H9 (cell line): ENCODE measurements around the gene FOLR1. TPM values are rescaled to one million over a fixed set of nuclear protein-coding genes. Genes with fewer than 3 reads are reported as not detected.

Source experiments
- DNase-seq: peaks from one replicate; pipeline ENCODE4 v3.0.0-alpha.2; 2017
- H2AFZ ChIP-seq: one replicate; pipeline ENCODE4 v1.6.1; 2013; ENCODE audit warnings: mild to moderate bottlenecking, low read length, control low read depth, moderate library complexity
- H2AK5ac ChIP-seq: 2 replicates; pipeline ENCODE4 v1.6.1; 2013; ENCODE audit warnings: low read length, control low read depth, mixed read lengths; ENCODE audit not compliant: insufficient read length
- H2BK120ac ChIP-seq: one replicate; pipeline ENCODE4 v1.6.1; 2013; ENCODE audit warnings: low read depth, mild to moderate bottlenecking, low read length, control low read depth, inconsistent platforms; ENCODE audit not compliant: poor library complexity, severe bottlenecking
- H2BK12ac ChIP-seq: 2 replicates; pipeline ENCODE4 v1.6.1; 2013; ENCODE audit warnings: low read length, control low read depth, mixed read lengths, low read depth; ENCODE audit not compliant: insufficient read length
- H2BK15ac ChIP-seq: 2 replicates; pipeline ENCODE4 v1.6.1; 2013; ENCODE audit warnings: low read depth, low read length, control low read depth
- H2BK20ac ChIP-seq: one replicate; pipeline ENCODE4 v1.6.1; 2013; ENCODE audit warnings: low read depth, mild to moderate bottlenecking, low read length, control low read depth, inconsistent platforms; ENCODE audit not compliant: poor library complexity, severe bottlenecking
- H2BK5ac ChIP-seq: 2 replicates; pipeline ENCODE4 v1.6.1; 2013; ENCODE audit warnings: low read length, control low read depth, mixed read lengths; ENCODE audit not compliant: insufficient read length
- H3K14ac ChIP-seq: 2 replicates; pipeline ENCODE4 v1.6.1; 2013; ENCODE audit warnings: low read length, control low read depth; ENCODE audit not compliant: insufficient read depth
- H3K18ac ChIP-seq: 2 replicates; pipeline ENCODE4 v1.6.1; 2013; ENCODE audit warnings: low read depth, mild to moderate bottlenecking, mixed read lengths, low read length, control low read depth; ENCODE audit not compliant: insufficient read length
- H3K23ac ChIP-seq: 2 replicates; pipeline ENCODE4 v1.6.1; 2013; ENCODE audit warnings: low read length, control low read depth, mixed read lengths, low read depth; ENCODE audit not compliant: insufficient read length
- H3K23me2 ChIP-seq: 2 replicates; pipeline ENCODE4 v1.6.1; 2013; ENCODE audit warnings: low read depth, mild to moderate bottlenecking, mixed read lengths, low read length, control low read depth; ENCODE audit not compliant: insufficient read length, poor library complexity, severe bottlenecking
- H3K27ac ChIP-seq: 2 replicates; pipeline ENCODE4 v1.5.1; 2013; ENCODE audit warnings: low read length, control low read depth, mixed read lengths, low read depth; ENCODE audit not compliant: insufficient read length
- H3K27me3 ChIP-seq: 2 replicates; pipeline ENCODE4 v1.6.1; 2013; ENCODE audit warnings: low read length, control low read depth, inconsistent platforms; ENCODE audit not compliant: insufficient read depth
- H3K4ac ChIP-seq: 2 replicates; pipeline ENCODE4 v1.6.1; 2013; ENCODE audit warnings: low read depth, mild to moderate bottlenecking, control low read depth, inconsistent platforms, low read length, moderate library complexity
- H3K4me1 ChIP-seq: 2 replicates; pipeline ENCODE4 v1.6.1; 2013; ENCODE audit warnings: low read length, control low read depth, inconsistent platforms; ENCODE audit not compliant: insufficient read depth
- H3K4me2 ChIP-seq: 2 replicates; pipeline ENCODE4 v1.6.1; 2013; ENCODE audit warnings: low read length, control low read depth, mixed read lengths; ENCODE audit not compliant: insufficient read length, insufficient read depth
- H3K56ac ChIP-seq: 2 replicates; pipeline ENCODE4 v1.6.1; 2013; ENCODE audit warnings: low read depth, mild to moderate bottlenecking, mixed read lengths, low read length, control low read depth; ENCODE audit not compliant: insufficient read length
- H3K79me1 ChIP-seq: 2 replicates; pipeline ENCODE4 v1.6.1; 2013; ENCODE audit warnings: low read depth, mild to moderate bottlenecking, moderate library complexity, low read length, control low read depth, inconsistent platforms; ENCODE audit not compliant: insufficient read depth, poor library complexity, severe bottlenecking
- H3K79me2 ChIP-seq: 2 replicates; pipeline ENCODE4 v1.6.1; 2013; ENCODE audit warnings: low read length, control low read depth, inconsistent platforms; ENCODE audit not compliant: insufficient read depth
- H3K9ac ChIP-seq: 2 replicates; pipeline ENCODE4 v1.6.1; 2013; ENCODE audit warnings: low read length, control low read depth, mixed read lengths; ENCODE audit not compliant: insufficient read length; ENCODE audit errors: extremely low read depth
- H3K9me3 ChIP-seq: one replicate; pipeline ENCODE4 v1.6.1; 2013; ENCODE audit warnings: low read depth, low read length, inconsistent platforms; ENCODE audit not compliant: control insufficient read depth
- H3T11ph ChIP-seq: one replicate; pipeline ENCODE4 v1.6.1; 2013; ENCODE audit warnings: mild to moderate bottlenecking, low read length, control low read depth, inconsistent platforms
- H4K20me1 ChIP-seq: one replicate; pipeline ENCODE4 v1.6.1; 2013; ENCODE audit not compliant: control insufficient read depth, insufficient read length, insufficient read depth
- H4K5ac ChIP-seq: 2 replicates; pipeline ENCODE4 v1.6.1; 2013; ENCODE audit warnings: low read depth, mild to moderate bottlenecking, mixed read lengths, low read length, control low read depth; ENCODE audit not compliant: insufficient read length
- H4K8ac ChIP-seq: replicated peaks from 2 replicates; pipeline ENCODE4 v1.6.1; 2013; ENCODE audit warnings: low read length, control low read depth, mixed read lengths, low read depth; ENCODE audit not compliant: insufficient read length
- H4K91ac ChIP-seq: 2 replicates; pipeline ENCODE4 v1.6.1; 2013; ENCODE audit warnings: low read depth, mild to moderate bottlenecking, moderate library complexity, mixed read lengths, low read length, control low read depth; ENCODE audit not compliant: insufficient read length
- H3K27ac Mint-ChIP-seq, 3 experiments: 2 replicates in 2 of 3; 3 replicates in 1 of 3; pipeline ENCODE4 v1.8.0; 2020 to 2021; ENCODE audit warnings: mixed read lengths in 3 of 3, mild to moderate bottlenecking in 1 of 3, moderate library complexity in 1 of 3
- H3K27me3 Mint-ChIP-seq: 2 replicates; pipeline ENCODE4 v1.8.0; 2021; ENCODE audit warnings: low read depth, mild to moderate bottlenecking, moderate library complexity, mixed read lengths
- H3K36me3 Mint-ChIP-seq, 3 experiments: 2 replicates in 2 of 3; 3 replicates in 1 of 3; pipeline ENCODE4 v1.8.0; 2020 to 2021; ENCODE audit warnings: low read depth in 3 of 3, mixed read lengths in 3 of 3; ENCODE audit not compliant: insufficient read depth in 1 of 3
- H3K4me1 Mint-ChIP-seq, 2 experiments: 2 replicates each; pipeline ENCODE4 v1.8.0; 2020; ENCODE audit warnings: mixed read lengths in 2 of 2
- H3K4me3 Mint-ChIP-seq, 2 experiments: 2 replicates in 1 of 2; 3 replicates in 1 of 2; pipeline ENCODE4 v1.8.0; 2020 to 2021; ENCODE audit warnings: mild to moderate bottlenecking in 2 of 2, mixed read lengths in 2 of 2, moderate library complexity in 1 of 2
- H3K9me3 Mint-ChIP-seq, 2 experiments: 2 replicates in 1 of 2; 3 replicates in 1 of 2; pipeline ENCODE4 v1.8.0; 2020; ENCODE audit warnings: mild to moderate bottlenecking in 2 of 2, mixed read lengths in 2 of 2, moderate library complexity in 1 of 2
- WGBS: extraction: QIAGEN DNeasy Blood & Tissue Kit; methylation state at CpG from one replicate; pipeline ENCODE4 v1.1.7; 2013; ENCODE audit warnings: missing lambda C conversion rate, low lambda C conversion rate, mixed read lengths; ENCODE audit not compliant: insufficient read length; ENCODE audit errors: extremely low coverage; 5-methylcytosine and 5-hydroxymethylcytosine counted together
- total RNA-seq: library from RNA; stranded (reverse); gene quantifications from 2 replicates; pipeline ENCODE4 v1.2.1, GENCODE V29; 2021
- TF ChIP-seq, protein P1 (sequence below): fragments of 200-600 bp; sonication (generic); conservative IDR thresholded peaks from 3 replicates; pipeline ENCODE4 v1.8.0; 2021; ENCODE audit warnings: antibody characterized with exemption, mild to moderate bottlenecking

Gene FOLR1
- total RNA-seq, 1 experiment from 2014 or later, result 0.92 TPM

DNA sequence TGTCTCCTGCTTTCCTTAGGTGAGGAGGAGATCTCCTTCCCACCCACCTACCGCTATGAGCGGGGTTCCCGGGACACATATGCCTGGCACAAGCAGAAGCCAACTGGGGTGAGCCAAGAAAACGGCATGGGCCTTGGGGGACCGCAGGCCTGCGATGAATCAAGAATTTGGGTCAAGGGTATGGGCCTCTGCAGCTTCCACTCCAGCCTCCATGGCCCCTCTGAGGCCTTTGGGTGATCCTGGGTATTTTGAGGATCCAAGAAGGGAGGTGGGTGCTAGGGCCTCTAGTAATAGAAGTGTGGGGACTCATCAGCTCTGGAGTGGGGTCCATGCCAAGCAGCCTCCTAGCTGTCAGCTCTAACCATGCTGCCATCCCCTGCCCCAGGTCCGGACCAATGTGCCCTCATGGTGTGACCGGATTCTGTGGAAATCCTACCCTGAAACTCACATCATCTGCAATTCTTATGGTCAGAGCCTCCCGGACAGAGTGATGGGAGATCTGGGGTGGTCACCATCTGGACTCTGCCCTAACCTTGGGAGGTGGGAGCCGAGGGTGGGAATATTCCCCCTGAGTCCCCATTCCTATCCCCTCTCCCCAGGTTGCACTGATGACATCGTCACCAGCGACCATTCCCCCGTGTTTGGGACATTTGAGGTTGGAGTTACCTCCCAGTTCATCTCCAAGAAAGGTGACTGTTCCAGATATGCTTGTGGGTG lies 41.3 kb downstream of the FOLR1 start:
- H3K79me1 ChIP-seq, result no peaks in the 10 kb centered on the region
- no peak overlapping the region for H3K23ac ChIP-seq
- peaks cover 41 to 93% (median 81%) of the 10 kb centered on the region in 3 experiments; a peak in 6 of 7 replicates for H3K36me3 Mint-ChIP-seq
- no peaks in the 10 kb centered on the region for H3K27me3 Mint-ChIP-seq
- H3K27me3 ChIP-seq, result no peaks in the 10 kb centered on the region
- H3K9me3 Mint-ChIP-seq, result no peaks in the 10 kb centered on the region
- H2BK15ac ChIP-seq, result no peak overlapping the region
- H3K18ac ChIP-seq, result no peak overlapping the region
- no peak overlapping the region for H3K27ac ChIP-seq
- H3K9me3 ChIP-seq, result no peaks in the 10 kb centered on the region
- no peak overlapping the region for H3K4me3 Mint-ChIP-seq
- no peak overlapping the region for H2BK120ac ChIP-seq
- peaks cover 7 to 10% of the 10 kb centered on the region in 2 experiments; a peak in 3 of 4 replicates for H3K4me1 Mint-ChIP-seq
- H4K91ac ChIP-seq, result no peak overlapping the region
- H3K23me2 ChIP-seq, result no peaks in the 10 kb centered on the region
- no peaks in the 10 kb centered on the region for H3K79me2 ChIP-seq
- H3K56ac ChIP-seq, result no peak overlapping the region
- DNase-seq, result no peak
- no peak overlapping the region for H4K8ac ChIP-seq
- no peaks in the 10 kb centered on the region for H4K20me1 ChIP-seq
- H3K14ac ChIP-seq, result no peak overlapping the region
- no peak overlapping the region for H2BK5ac ChIP-seq
- WGBS, result no CpG with 5 or more reads among the region's 13 CpGs
- H3T11ph ChIP-seq, result no peak overlapping the region
- no peak overlapping the region for H3K9ac ChIP-seq
- H3K4me1 ChIP-seq, result peaks cover 3% of the 10 kb centered on the region; the same call in 1 of the 2 replicates
- no peak overlapping the region for H4K5ac ChIP-seq
- TF ChIP-seq, protein P1, sequence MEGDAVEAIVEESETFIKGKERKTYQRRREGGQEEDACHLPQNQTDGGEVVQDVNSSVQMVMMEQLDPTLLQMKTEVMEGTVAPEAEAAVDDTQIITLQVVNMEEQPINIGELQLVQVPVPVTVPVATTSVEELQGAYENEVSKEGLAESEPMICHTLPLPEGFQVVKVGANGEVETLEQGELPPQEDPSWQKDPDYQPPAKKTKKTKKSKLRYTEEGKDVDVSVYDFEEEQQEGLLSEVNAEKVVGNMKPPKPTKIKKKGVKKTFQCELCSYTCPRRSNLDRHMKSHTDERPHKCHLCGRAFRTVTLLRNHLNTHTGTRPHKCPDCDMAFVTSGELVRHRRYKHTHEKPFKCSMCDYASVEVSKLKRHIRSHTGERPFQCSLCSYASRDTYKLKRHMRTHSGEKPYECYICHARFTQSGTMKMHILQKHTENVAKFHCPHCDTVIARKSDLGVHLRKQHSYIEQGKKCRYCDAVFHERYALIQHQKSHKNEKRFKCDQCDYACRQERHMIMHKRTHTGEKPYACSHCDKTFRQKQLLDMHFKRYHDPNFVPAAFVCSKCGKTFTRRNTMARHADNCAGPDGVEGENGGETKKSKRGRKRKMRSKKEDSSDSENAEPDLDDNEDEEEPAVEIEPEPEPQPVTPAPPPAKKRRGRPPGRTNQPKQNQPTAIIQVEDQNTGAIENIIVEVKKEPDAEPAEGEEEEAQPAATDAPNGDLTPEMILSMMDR, result no peak
- H2BK12ac ChIP-seq, result no peak overlapping the region
- no peak overlapping the region for H3K4ac ChIP-seq
- H3K4me2 ChIP-seq, result no peak overlapping the region
- H3K27ac Mint-ChIP-seq, result peak overlapping the region in 1 of 3 experiments; percentile 70; a peak in 1 of 7 replicates
- no peak overlapping the region for H2AFZ ChIP-seq
- no peak overlapping the region for H2BK20ac ChIP-seq
- H2AK5ac ChIP-seq, result no peak overlapping the region
